Calu3 (cell line): ENCODE results near the gene EEF1G. TPM values are rescaled to one million over a fixed set of nuclear protein-coding genes. Genes with fewer than 3 reads are reported as not detected.
"Not testable (repeated sequence)": the region's sequence is repeated elsewhere in the genome, so short reads cannot be mapped to it uniquely, and the experiment has no call there.

ENCODE experiments used
- BruUV-seq: library from RNA; stranded (reverse); fragments of 400-500 nt; replicated peaks from 2 replicates; lab custom pipeline; 2021; lab: Mats Ljungman, UMichigan
- CTCF ChIA-PET: fragments of 300-600 bp; sonication (Branson Sonifier 250); formaldehyde crosslinking; loops from one replicate; lab custom pipeline; 2022; ENCODE audit warnings: antibody characterized with exemption; lab: Charles Lee
- DNase-seq: peaks from one replicate; pipeline ENCODE4 v3.0.0; 2022
- H3K27ac Mint-ChIP-seq: one replicate; pipeline ENCODE4 v1.8.0; 2022; ENCODE audit warnings: mixed read lengths; ENCODE audit not compliant: unreplicated experiment
- H3K27me3 Mint-ChIP-seq: one replicate; pipeline ENCODE4 v1.8.0; 2022; ENCODE audit warnings: mixed read lengths; ENCODE audit not compliant: unreplicated experiment
- H3K36me3 Mint-ChIP-seq: one replicate; pipeline ENCODE4 v1.8.0; 2022; ENCODE audit warnings: mild to moderate bottlenecking, moderate library complexity, mixed read lengths; ENCODE audit not compliant: insufficient read depth, unreplicated experiment
- H3K4me1 Mint-ChIP-seq: one replicate; pipeline ENCODE4 v1.8.0; 2022; ENCODE audit warnings: mild to moderate bottlenecking, low read depth, mixed read lengths; ENCODE audit not compliant: unreplicated experiment
- H3K4me3 Mint-ChIP-seq: one replicate; pipeline ENCODE4 v1.8.0; 2022; ENCODE audit warnings: mild to moderate bottlenecking, low read depth, moderate library complexity, mixed read lengths; ENCODE audit not compliant: unreplicated experiment
- H3K9me3 Mint-ChIP-seq: one replicate; pipeline ENCODE4 v1.8.0; 2022; ENCODE audit warnings: low read depth, mixed read lengths; ENCODE audit not compliant: unreplicated experiment
- intact Hi-C: fragments of 100-400 bp; cut with micrococcal nuclease; formaldehyde crosslinking; loops from one replicate; pipeline ENCODE4 v1.10.0; 2022; ENCODE audit not compliant: unreplicated experiment
- total RNA-seq: library from RNA; stranded (reverse); gene quantifications from 2 replicates; pipeline ENCODE4 v1.2.3, GENCODE V29; 2022
- TF ChIP-seq, protein P1 (sequence below): fragments of 200-600 bp; IDR thresholded peaks from one replicate; pipeline ENCODE4 v1.8.0; 2022; ENCODE audit warnings: antibody characterized with exemption; ENCODE audit not compliant: unreplicated experiment

Gene EEF1G
- total RNA-seq, 1 experiment from 2014 or later: 1,189 TPM

DNA sequence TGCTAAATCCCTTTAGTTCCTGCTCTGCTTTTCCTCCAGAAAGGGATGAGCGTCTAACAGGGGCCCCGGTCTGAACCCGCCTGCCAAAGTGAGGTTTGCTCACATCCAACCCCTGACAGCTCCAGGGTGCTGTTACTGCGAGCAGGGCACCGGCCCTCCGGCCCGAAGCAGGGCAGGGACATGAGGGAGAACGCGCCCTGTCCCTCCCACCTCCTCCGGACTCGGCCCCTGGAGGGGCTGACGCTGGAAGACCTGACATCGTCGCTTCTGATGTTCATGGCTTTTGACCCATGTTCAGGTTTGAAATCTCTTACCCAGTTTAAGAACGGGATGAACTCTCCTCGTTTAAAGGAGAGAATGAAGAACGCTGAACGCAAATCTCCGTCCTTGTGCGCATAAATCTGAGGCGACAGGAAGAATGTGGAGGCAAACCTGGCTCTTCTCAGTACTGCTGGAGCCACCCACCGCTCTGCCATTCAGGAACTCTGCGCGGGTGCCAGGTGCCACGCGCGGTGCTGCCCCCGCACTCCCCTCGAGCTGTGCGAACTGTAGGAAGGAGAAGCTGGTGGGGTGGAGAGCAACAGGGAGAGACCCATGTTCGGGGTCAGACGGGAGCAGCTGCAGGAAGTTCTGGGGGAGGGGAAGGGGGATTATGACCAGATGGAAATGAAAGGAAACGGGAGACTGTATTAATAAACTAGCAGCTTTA, 826 bp upstream of the EEF1G start:
- intact Hi-C loops: no loop called here
- peaks cover 51% of the 10 kb centered on the region for H3K4me1 Mint-ChIP-seq
- CTCF ChIA-PET: interaction anchor here (0.6 to 2.4 kb wide), 9 partner anchors 9 to 181 kb away, joined by 3 to 14 read pairs (median 4); partner anchors contain the start of genes C11orf98, CSKMT and TUT1
- peak; percentile 38 for DNase-seq
- H3K36me3 Mint-ChIP-seq: peaks cover 74% of the 10 kb centered on the region
- peak overlapping the region; percentile 96 for H3K4me3 Mint-ChIP-seq
- no peaks in the 10 kb centered on the region for H3K27me3 Mint-ChIP-seq
- H3K9me3 Mint-ChIP-seq: no peaks in the 10 kb centered on the region
- TSS peak; percentile 88 for BruUV-seq
- TF ChIP-seq, protein P1, sequence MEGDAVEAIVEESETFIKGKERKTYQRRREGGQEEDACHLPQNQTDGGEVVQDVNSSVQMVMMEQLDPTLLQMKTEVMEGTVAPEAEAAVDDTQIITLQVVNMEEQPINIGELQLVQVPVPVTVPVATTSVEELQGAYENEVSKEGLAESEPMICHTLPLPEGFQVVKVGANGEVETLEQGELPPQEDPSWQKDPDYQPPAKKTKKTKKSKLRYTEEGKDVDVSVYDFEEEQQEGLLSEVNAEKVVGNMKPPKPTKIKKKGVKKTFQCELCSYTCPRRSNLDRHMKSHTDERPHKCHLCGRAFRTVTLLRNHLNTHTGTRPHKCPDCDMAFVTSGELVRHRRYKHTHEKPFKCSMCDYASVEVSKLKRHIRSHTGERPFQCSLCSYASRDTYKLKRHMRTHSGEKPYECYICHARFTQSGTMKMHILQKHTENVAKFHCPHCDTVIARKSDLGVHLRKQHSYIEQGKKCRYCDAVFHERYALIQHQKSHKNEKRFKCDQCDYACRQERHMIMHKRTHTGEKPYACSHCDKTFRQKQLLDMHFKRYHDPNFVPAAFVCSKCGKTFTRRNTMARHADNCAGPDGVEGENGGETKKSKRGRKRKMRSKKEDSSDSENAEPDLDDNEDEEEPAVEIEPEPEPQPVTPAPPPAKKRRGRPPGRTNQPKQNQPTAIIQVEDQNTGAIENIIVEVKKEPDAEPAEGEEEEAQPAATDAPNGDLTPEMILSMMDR: no peak
- H3K27ac Mint-ChIP-seq: peak overlapping the region; percentile 99

DNA sequence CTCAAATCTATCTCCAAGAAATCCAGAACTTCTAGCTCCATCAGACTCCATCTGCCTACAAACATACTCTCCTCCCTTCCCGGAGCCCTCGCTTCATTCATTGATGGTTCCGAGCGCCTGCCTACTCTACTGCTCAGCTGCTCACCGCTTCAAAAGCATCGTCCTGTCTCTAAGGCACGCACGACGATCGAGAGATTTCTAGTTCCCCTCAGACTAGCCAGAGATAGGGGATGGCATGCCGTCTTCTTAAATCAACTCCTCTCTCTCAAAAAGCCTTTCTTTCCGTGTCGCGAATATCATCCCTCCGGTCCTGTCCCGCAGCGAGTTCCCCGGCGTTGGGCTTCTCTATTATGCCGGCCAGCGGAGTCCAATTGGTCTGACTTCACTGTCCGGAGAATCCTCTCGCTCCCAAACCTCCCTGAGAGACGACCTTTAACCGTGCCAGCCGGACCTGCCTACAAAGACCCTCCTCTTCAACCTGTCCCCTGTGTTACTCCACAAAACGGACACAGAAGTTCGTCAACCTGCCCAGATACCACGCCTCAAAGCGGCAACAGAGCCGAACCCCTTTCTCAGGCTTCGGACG, 592 bp downstream of the EEF1G start:
- BruUV-seq: TSS peak; percentile 53
- intact Hi-C loops: no loop called here
- TF ChIP-seq, protein P1: no peak
- H3K4me3 Mint-ChIP-seq: peak overlapping the region; percentile 96
- CTCF ChIA-PET: interaction anchor here (0.6 to 2.4 kb wide), 10 partner anchors 8 to 425 kb away, joined by 3 to 14 read pairs (median 3); partner anchors contain the start of genes C11orf98, CSKMT, HNRNPUL2 and TUT1
- H3K27me3 Mint-ChIP-seq: no peaks in the 10 kb centered on the region
- H3K27ac Mint-ChIP-seq: peak overlapping the region; percentile 99
- peaks cover 78% of the 10 kb centered on the region for H3K36me3 Mint-ChIP-seq
- H3K9me3 Mint-ChIP-seq: no peaks in the 10 kb centered on the region
- H3K4me1 Mint-ChIP-seq: peaks cover 51% of the 10 kb centered on the region
- DNase-seq: no peak

DNA sequence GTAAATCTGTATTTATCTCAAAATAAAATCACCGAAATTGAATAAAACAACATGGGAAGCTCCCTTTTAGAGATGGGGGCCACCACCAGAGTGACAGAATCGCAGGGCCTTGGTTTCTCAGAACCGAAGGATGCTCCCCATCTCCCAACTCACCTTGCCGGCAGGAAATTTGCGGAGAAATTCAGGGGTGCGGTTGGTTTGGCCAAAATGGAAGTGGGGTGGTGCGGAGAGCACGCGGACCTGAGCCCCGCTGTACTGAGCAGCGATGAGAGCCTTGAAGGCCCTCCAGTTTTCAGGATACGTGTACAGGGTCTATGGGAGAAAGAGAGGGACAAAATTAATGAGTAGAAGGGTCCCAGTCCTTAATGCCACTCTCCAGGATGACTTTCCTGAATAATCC, 1.3 kb downstream of the EEF1G start:
- no peak for DNase-seq
- intact Hi-C loops: no loop called here
- Mint-ChIP-seq H3K4me3 (peak overlapping the region; percentile 96), H3K4me1 (peaks cover 57% of the 10 kb centered on the region), H3K36me3 (peaks cover 76% of the 10 kb centered on the region), H3K27ac (peak overlapping the region; percentile 99), H3K9me3 (no peaks in the 10 kb centered on the region), H3K27me3 (no peaks in the 10 kb centered on the region)
- CTCF ChIA-PET: interaction anchor here (1.1 to 2.4 kb wide), 2 partner anchors 12 to 17 kb away, joined by 3 to 14 read pairs; no protein-coding TSS in a partner anchor
- no TSS peak for BruUV-seq
- TF ChIP-seq, protein P1: no peak

DNA sequence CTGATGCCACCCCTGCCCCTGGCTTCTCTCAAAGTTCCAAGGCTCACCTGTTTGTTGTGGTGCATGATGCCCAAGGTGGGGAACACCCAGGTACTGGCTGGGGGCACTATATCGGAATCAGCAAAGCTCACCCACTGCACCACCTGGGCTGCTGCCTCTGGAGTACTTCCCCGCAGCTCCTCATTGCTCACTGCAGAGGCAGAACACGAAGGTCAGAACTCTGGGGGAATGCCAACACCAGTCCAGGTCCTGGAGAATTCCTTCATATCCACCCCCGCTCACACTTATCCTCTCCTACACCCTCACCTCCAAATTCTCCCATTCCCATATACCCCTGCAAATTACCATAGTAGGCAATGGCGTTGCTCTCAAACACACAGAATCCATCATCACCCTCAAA, 2.2 kb downstream of the EEF1G start:
- CTCF ChIA-PET, DNase-seq, H3K9me3 Mint-ChIP-seq, intact Hi-C loops, BruUV-seq, H3K27me3 Mint-ChIP-seq: not testable (repeated sequence)
- Mint-ChIP-seq H3K27ac (peak overlapping the region; percentile 99), H3K4me1 (peaks cover 66% of the 10 kb centered on the region), H3K4me3 (peak overlapping the region; percentile 96), H3K36me3 (peaks cover 85% of the 10 kb centered on the region)

DNA sequence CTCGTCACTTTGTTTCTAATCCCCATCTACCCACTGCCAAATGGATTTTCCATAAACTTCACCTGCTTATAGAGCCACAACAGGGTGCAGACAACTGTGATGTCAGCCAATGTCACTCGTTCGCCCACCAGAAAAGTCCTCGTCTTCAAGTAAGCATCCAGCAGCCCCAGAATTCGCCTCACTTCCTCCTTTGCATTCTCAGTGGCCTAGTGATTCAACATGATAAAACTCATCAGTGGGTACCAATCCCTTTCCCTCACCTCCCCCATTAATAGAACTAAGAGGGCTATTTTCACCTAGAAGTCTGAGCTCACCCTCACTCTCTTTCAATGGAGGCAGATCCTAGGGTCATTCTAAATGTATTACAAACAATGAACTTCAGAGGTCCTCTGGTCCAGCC, 2.8 kb downstream of the EEF1G start:
- H3K27me3 Mint-ChIP-seq, CTCF ChIA-PET, BruUV-seq, DNase-seq, intact Hi-C loops, H3K9me3 Mint-ChIP-seq: not testable (repeated sequence)
- Mint-ChIP-seq H3K27ac (peak overlapping the region; percentile 99), H3K36me3 (peaks cover 90% of the 10 kb centered on the region), H3K4me1 (peaks cover 66% of the 10 kb centered on the region), H3K4me3 (peak overlapping the region; percentile 96)
